ENCODE measurements around the gene TMSB4X. TPM values are rescaled to one million over a fixed set of nuclear protein-coding genes. Genes with fewer than 3 reads are reported as not detected.
A peak's percentile ranks its signal among the peaks of the same experiment; 100 is the strongest.

TMSB4X gene
- polyA plus RNA-seq, 3 donors: 15,641 to 31,074 (median 27,127) TPM

- H3K4me1 ChIP-seq (ENCODE audit: control insufficient read depth in 1 of 2, insufficient read depth in 2 of 2, low read length in 2 of 2): peaks cover 87 to 95% of the 10 kb centered on the region in 2 donors
- intact Hi-C loops (cut with micrococcal nuclease): loop anchor here (5.0 to 10.0 kb wide), 3 partner anchors 50 to 540 kb away; no protein-coding TSS in a partner anchor
- H2AFZ ChIP-seq (ENCODE audit: insufficient read depth, low read depth, low read length, poor library complexity, severe bottlenecking): no peak overlapping the region
- peaks cover 0 to 2% of the 10 kb centered on the region in 2 donors for H3K27me3 ChIP-seq (ENCODE audit: control insufficient read depth in 2 of 2, insufficient read depth in 2 of 2, low read length in 2 of 2)
- H3K36me3 Mint-ChIP-seq: no peaks in the 10 kb centered on the region
- peak overlapping the region; percentile 69 to 71 for H3K4me3 Mint-ChIP-seq
- 6% methylated on average over 2 of the region's 4 CpGs for WGBS (ENCODE audit: insufficient coverage)
- H3K36me3 ChIP-seq (replicated peaks in 1 of 2; ENCODE audit: control insufficient read depth in 1 of 2, insufficient read depth in 2 of 2, low read length in 2 of 2): no peaks in the 10 kb centered on the region
- peaks cover 65% of the 10 kb centered on the region for H3K4me1 Mint-ChIP-seq
- H3K79me2 ChIP-seq (ENCODE audit: insufficient read depth, low read length): peaks cover 29% of the 10 kb centered on the region
- peak overlapping the region; percentile 56 for H3K4me2 ChIP-seq (replicated peaks; ENCODE audit: extremely low read depth, low read length, poor library complexity, severe bottlenecking)
- H4K20me1 ChIP-seq (ENCODE audit: insufficient read depth, low read length): peaks cover under 1% of the 10 kb centered on the region
- peak overlapping the region; percentile 34 for H3K9ac ChIP-seq (ENCODE audit: insufficient read depth, low read length, poor library complexity, severe bottlenecking)
- H3K9me3 ChIP-seq (replicated peaks in 1 of 2; ENCODE audit: control insufficient read depth in 1 of 2, insufficient read depth in 1 of 2, low read length in 2 of 2): no peaks in the 10 kb centered on the region
- H3K27me3 Mint-ChIP-seq (ENCODE audit: low read depth in 3 of 3): peaks cover 0 to 18% (median 0%) of the 10 kb centered on the region in 3 donors
- peak overlapping the region; percentile 95 to 98 for H3K27ac ChIP-seq (ENCODE audit: low read depth in 1 of 2, low read length in 2 of 2)
- H3K27ac Mint-ChIP-seq: peak overlapping the region; percentile 94 to 99 (median 98)
- peak in 2 of 3 donors; percentile 36 to 38 for DNase-seq
- H3K4me3 ChIP-seq (replicated peaks in 1 of 3; ENCODE audit: low read depth in 2 of 3, low read length in 3 of 3): peak overlapping the region in 1 of 3 experiments; percentile 71
- peaks cover 0 to 32% (median 12%) of the 10 kb centered on the region in 7 donors for H3K9me3 Mint-ChIP-seq
- TF ChIP-seq, protein P1, sequence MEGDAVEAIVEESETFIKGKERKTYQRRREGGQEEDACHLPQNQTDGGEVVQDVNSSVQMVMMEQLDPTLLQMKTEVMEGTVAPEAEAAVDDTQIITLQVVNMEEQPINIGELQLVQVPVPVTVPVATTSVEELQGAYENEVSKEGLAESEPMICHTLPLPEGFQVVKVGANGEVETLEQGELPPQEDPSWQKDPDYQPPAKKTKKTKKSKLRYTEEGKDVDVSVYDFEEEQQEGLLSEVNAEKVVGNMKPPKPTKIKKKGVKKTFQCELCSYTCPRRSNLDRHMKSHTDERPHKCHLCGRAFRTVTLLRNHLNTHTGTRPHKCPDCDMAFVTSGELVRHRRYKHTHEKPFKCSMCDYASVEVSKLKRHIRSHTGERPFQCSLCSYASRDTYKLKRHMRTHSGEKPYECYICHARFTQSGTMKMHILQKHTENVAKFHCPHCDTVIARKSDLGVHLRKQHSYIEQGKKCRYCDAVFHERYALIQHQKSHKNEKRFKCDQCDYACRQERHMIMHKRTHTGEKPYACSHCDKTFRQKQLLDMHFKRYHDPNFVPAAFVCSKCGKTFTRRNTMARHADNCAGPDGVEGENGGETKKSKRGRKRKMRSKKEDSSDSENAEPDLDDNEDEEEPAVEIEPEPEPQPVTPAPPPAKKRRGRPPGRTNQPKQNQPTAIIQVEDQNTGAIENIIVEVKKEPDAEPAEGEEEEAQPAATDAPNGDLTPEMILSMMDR (IDR thresholded peaks at IDR 0.05): no peak
Measured at GRCh38 chrX:12954981-12955380, 19.9 kb upstream of the TMSB4X start.

GRCh38 chrX:12955882-12956703 is 18.8 kb upstream of the TMSB4X start:
- Mint-ChIP-seq H3K4me1 (peaks cover 64% of the 10 kb centered on the region), H3K27ac (peak overlapping the region; percentile 98 to 99 (median 99)), H3K27me3 (ENCODE audit: low read depth in 3 of 3) (peaks cover 0 to 16% (median 0%) of the 10 kb centered on the region in 3 donors), H3K9me3 (peaks cover 0 to 23% (median 6%) of the 10 kb centered on the region in 7 donors), H3K4me3 (peak overlapping the region; percentile 77 to 85), H3K36me3 (no peaks in the 10 kb centered on the region)
- TF ChIP-seq, protein P1 (IDR thresholded peaks at IDR 0.05): no peak
- Histone ChIP-seq H3K4me1 (ENCODE audit: control insufficient read depth in 1 of 2, insufficient read depth in 2 of 2, low read length in 2 of 2) (peaks cover 85 to 94% of the 10 kb centered on the region in 2 donors), H4K20me1 (ENCODE audit: insufficient read depth, low read length) (no peaks in the 10 kb centered on the region), H3K9me3 (replicated peaks in 1 of 2; ENCODE audit: control insufficient read depth in 1 of 2, insufficient read depth in 1 of 2, low read length in 2 of 2) (no peaks in the 10 kb centered on the region), H3K36me3 (replicated peaks in 1 of 2; ENCODE audit: control insufficient read depth in 1 of 2, insufficient read depth in 2 of 2, low read length in 2 of 2) (no peaks in the 10 kb centered on the region), H3K9ac (ENCODE audit: insufficient read depth, low read length, poor library complexity, severe bottlenecking) (peak overlapping the region; percentile 76), H3K79me2 (ENCODE audit: insufficient read depth, low read length) (peaks cover 29% of the 10 kb centered on the region), H3K27me3 (ENCODE audit: control insufficient read depth in 2 of 2, insufficient read depth in 2 of 2, low read length in 2 of 2) (peaks cover 0 to 4% of the 10 kb centered on the region in 2 donors), H3K27ac (ENCODE audit: low read depth in 1 of 2, low read length in 2 of 2) (peak overlapping the region; percentile 95 to 98), H2AFZ (ENCODE audit: insufficient read depth, low read depth, low read length, poor library complexity, severe bottlenecking) (peak overlapping the region; percentile 16), H3K4me2 (replicated peaks; ENCODE audit: extremely low read depth, low read length, poor library complexity, severe bottlenecking) (peak overlapping the region; percentile 76), H3K4me3 (replicated peaks in 1 of 3; ENCODE audit: low read depth in 2 of 3, low read length in 3 of 3) (peak overlapping the region; percentile 26 to 71 (median 41))
- WGBS (ENCODE audit: insufficient coverage): no CpG with 5 or more reads among the region's 20 CpGs
- intact Hi-C loops (cut with micrococcal nuclease): loop anchor here (10.0 kb wide), 2 partner anchors 49 to 539 kb away; no protein-coding TSS in a partner anchor
- DNase-seq: peak; percentile 87 to 91 (median 89)
